K562 (cell line): ENCODE data around the gene KCNN4. TPM values are rescaled to one million over a fixed set of nuclear protein-coding genes. Genes with fewer than 3 reads are reported as not detected.
A peak's percentile ranks its signal among the peaks of the same experiment; 100 is the strongest.

Experiments used
- ATAC-seq: fragments of 200-7000 bp; cut with Tn5 transposase; 3 replicates; pipeline ENCODE4 v1.9.1; 2020; ENCODE audit warnings: moderate library complexity
- BruUV-seq: library from RNA; stranded (reverse); fragments of 400-500 nt; replicated peaks from 2 replicates; lab custom pipeline; 2021; lab: Mats Ljungman, UMichigan
- CTCF ChIA-PET: fragments of 300-600 bp; formaldehyde crosslinking; extraction: SDS; loops from one replicate; lab custom pipeline; 2021; ENCODE audit warnings: low intra/inter-chr PET ratio; lab: Yijun Ruan, JAX
- POLR2A ChIA-PET: fragments of 300-600, 350-650 bp; sonication (Branson Sonifier 250); formaldehyde crosslinking; extraction: SDS; loops from one replicate; lab custom pipeline; 2021; ENCODE audit warnings: antibody characterized with exemption, inconsistent platforms; lab: Yijun Ruan, JAX
- DNase-seq, 4 experiments: peaks; one replicate each; pipeline versions ENCODE4 v3.0.0 to v3.0.0-alpha.2; 2011 to 2018; ENCODE audit warnings: low spot score in 3 of 4, mixed read lengths in 3 of 4; ENCODE audit errors: extremely low read depth in 1 of 4
- FAIRE-seq: peaks from 2 replicates; lab custom pipeline; 2011; peaks lifted over from hg19 to GRCh38; lab: Jason Lieb, UNC
- H2AFZ ChIP-seq: 2 replicates; pipeline ENCODE4 v1.6.0; 2011; ENCODE audit warnings: low read depth, low read length, control low read depth, inconsistent platforms
- H3K27ac ChIP-seq: fragments of 200-600 bp; 3 replicates; pipeline ENCODE4 v1.8.0; 2011; ENCODE audit warnings: low read depth, mild to moderate bottlenecking, control low read depth, inconsistent platforms, low read length, moderate library complexity, mixed read lengths; ENCODE audit errors: extremely low read depth
- H3K27me3 ChIP-seq, 2 experiments: fragments of 300-600 bp in 1 of 2; 2 replicates in 1 of 2; 3 replicates in 1 of 2; pipeline versions ENCODE4 v1.6.0 to v1.8.0; 2011; ENCODE audit warnings: inconsistent platforms in 2 of 2, low read length in 2 of 2, mild to moderate bottlenecking in 1 of 2, mixed read lengths in 1 of 2, moderate library complexity in 1 of 2; ENCODE audit not compliant: control insufficient read depth in 2 of 2, insufficient read depth in 2 of 2
- H3K36me3 ChIP-seq: fragments of 300-600 bp; 3 replicates; pipeline ENCODE4 v1.8.0; 2011; ENCODE audit warnings: mild to moderate bottlenecking, low read length, inconsistent platforms; ENCODE audit not compliant: control insufficient read depth, insufficient read depth
- H3K4me1 ChIP-seq, 2 experiments: fragments of 200-600 bp in 1 of 2; replicated peaks in 1 of 2; 2 replicates in 1 of 2; 3 replicates in 1 of 2; pipeline versions ENCODE4 v1.5.1 to v1.8.0; 2011; ENCODE audit warnings: inconsistent platforms in 2 of 2, low read length in 2 of 2, mild to moderate bottlenecking in 1 of 2, mixed read lengths in 1 of 2, moderate library complexity in 1 of 2; ENCODE audit not compliant: control insufficient read depth in 2 of 2, insufficient read depth in 2 of 2
- H3K4me2 ChIP-seq: 2 replicates; pipeline ENCODE4 v1.6.1; 2011; ENCODE audit warnings: low read length, control low read depth, inconsistent platforms, mixed read lengths; ENCODE audit not compliant: insufficient read depth
- H3K4me3 ChIP-seq: fragments of 200-600 bp; sonication (generic), shearing (Covaris generic); 2 replicates; pipeline ENCODE4 v1.5.1; 2016; ENCODE audit warnings: control low read depth, inconsistent platforms
- H3K79me2 ChIP-seq: fragments of 200-600 bp; 3 replicates; pipeline ENCODE4 v1.8.0; 2011; ENCODE audit warnings: low read length, inconsistent platforms; ENCODE audit not compliant: control insufficient read depth, insufficient read depth
- H3K9ac ChIP-seq, 2 experiments: 2 replicates each; pipeline versions ENCODE4 v1.6.0 to v1.6.1; 2011; ENCODE audit warnings: low read depth in 2 of 2, low read length in 2 of 2, control low read depth in 1 of 2, inconsistent platforms in 1 of 2, mild to moderate bottlenecking in 1 of 2, mixed read lengths in 1 of 2; ENCODE audit not compliant: insufficient read depth in 1 of 2
- H3K9me1 ChIP-seq: one replicate; pipeline ENCODE4 v1.6.0; 2011; ENCODE audit warnings: inconsistent platforms, mild to moderate bottlenecking, low read length, moderate library complexity; ENCODE audit not compliant: control insufficient read depth, insufficient read depth
- H3K9me3 ChIP-seq: replicated peaks from 2 replicates; pipeline ENCODE4 v1.5.1; 2011; ENCODE audit warnings: low read depth, low read length, inconsistent platforms; ENCODE audit not compliant: control insufficient read depth, insufficient read depth
- H4K20me1 ChIP-seq: replicated peaks from 2 replicates; pipeline ENCODE4 v1.6.1; 2011; ENCODE audit warnings: low read length, inconsistent platforms, mixed read lengths; ENCODE audit not compliant: control insufficient read depth, insufficient read depth
- BCOR ChIP-seq: fragments of 450-650 bp; IDR thresholded peaks from 2 replicates; pipeline ENCODE4 v1.6.1; 2016
- DMBX1 ChIP-seq: fragments of 250-450 bp; sonication (Bioruptor Pico); IDR thresholded peaks from 2 replicates; pipeline ENCODE4 v1.8.0; 2022; ENCODE audit warnings: inconsistent platforms, mild to moderate bottlenecking, moderate library complexity, borderline replicate concordance
- HDAC8 ChIP-seq: fragments of 450-650 bp; IDR thresholded peaks from 2 replicates; pipeline ENCODE4 v1.6.1; 2016; ENCODE audit warnings: mild to moderate bottlenecking, missing genetic modification characterization, moderate library complexity, missing compliant biosample characterization
- HNRNPL ChIP-seq: fragments of 200-400 bp; formaldehyde crosslinking; IDR thresholded peaks from 2 replicates; pipeline ENCODE4 v1.6.1; 2017; ENCODE audit warnings: low read depth, mild to moderate bottlenecking, low read length
- JUNB ChIP-seq: fragments of 450-650 bp; formaldehyde crosslinking; conservative IDR thresholded peaks from 2 replicates; pipeline ENCODE4 v1.4.0; 2020; ENCODE audit warnings: mild to moderate bottlenecking
- LEF1 ChIP-seq: fragments of 450-650 bp; IDR thresholded peaks from 2 replicates; pipeline ENCODE4 v1.6.1; 2016; ENCODE audit warnings: mild to moderate bottlenecking
- NR2F6 ChIP-seq: fragments of 450-650 bp; formaldehyde crosslinking; IDR thresholded peaks from 2 replicates; pipeline ENCODE4 v1.4.0; 2020; ENCODE audit warnings: mild to moderate bottlenecking
- PHF20 ChIP-seq: fragments of 450-650 bp; IDR thresholded peaks from 2 replicates; pipeline ENCODE4 v1.6.1; 2018; ENCODE audit not compliant: partially characterized antibody
- SMARCA5 ChIP-seq: fragments of 450-650 bp; IDR thresholded peaks from 2 replicates; pipeline ENCODE4 v1.6.1; 2016
- SREBF2 ChIP-seq: sonication (generic); formaldehyde crosslinking; IDR thresholded peaks from 2 replicates; pipeline ENCODE4 v1.4.0; 2020; ENCODE audit warnings: mild to moderate bottlenecking, missing genetic modification reagents
- TFAM ChIP-seq: fragments of 250-450 bp; sonication (Bioruptor Pico); conservative IDR thresholded peaks from 2 replicates; pipeline ENCODE4 v1.5.0; 2021; ENCODE audit warnings: mild to moderate bottlenecking, moderate library complexity
- USF1 ChIP-seq: sonication (generic); formaldehyde crosslinking; IDR thresholded peaks from 2 replicates; pipeline ENCODE4 v1.9.0; 2022; ENCODE audit warnings: mild to moderate bottlenecking, missing genetic modification reagents
- ZBED1 ChIP-seq: IDR thresholded peaks from 2 replicates; pipeline ENCODE4 v1.6.1; 2014
- ZNF253 ChIP-seq: fragments of 250-450 bp; sonication (Bioruptor Pico); conservative IDR thresholded peaks from 2 replicates; pipeline ENCODE4 v1.6.1; 2021; ENCODE audit warnings: mild to moderate bottlenecking
- WGBS: fragments of 100-300 bp; shearing (Covaris generic); methylation state at CpG from one replicate; pipeline ENCODE4 v1.1.6; 2016; ENCODE audit warnings: low coverage, mixed read lengths; ENCODE audit not compliant: insufficient coverage; ENCODE audit errors: missing lambda C conversion rate; 5-methylcytosine and 5-hydroxymethylcytosine counted together
- in situ Hi-C: fragments of 300-500 bp; cut with MboI; formaldehyde crosslinking; loops from 4 replicates; pipeline ENCODE4 v1.15.0; 2018; ENCODE audit warnings: inconsistent platforms, mixed read lengths
- intact Hi-C: fragments of 100-400 bp; cut with micrococcal nuclease; formaldehyde crosslinking; loops from 2 replicates; pipeline ENCODE4 v1.14.2; 2022
- polyA plus RNA-seq, 8 experiments: library from polyadenylated mRNA; depleted of rRNA in 4 of 8; stranded (reverse) in 5 of 8; unstranded in 3 of 8; fragments of >200 nt; fragmentation: Nextera tagmentation in 2 of 8; fragmentation: Illumina TruSeq in 1 of 8; extraction: Ambion mirVana in 2 of 8; extraction: Trizol in 1 of 8; gene quantifications; 2 replicates each; pipeline versions ENCODE4 v1.2.1 to v1.2.3, GENCODE V29; 2011 to 2014; ENCODE audit warnings: inconsistent platforms in 1 of 8, missing spikeins in 1 of 8
- total RNA-seq, 7 experiments: library from RNA; depleted of rRNA in 6 of 7; stranded (reverse); fragments of >200 nt in 6 of 7; fragmentation: Illumina TruSeq in 2 of 7; extraction: Trizol in 2 of 7; gene quantifications; 2 replicates each; pipeline versions ENCODE4 v1.2.1 to v1.2.3, GENCODE V29; 2011 to 2021; ENCODE audit warnings: low replicate concordance in 1 of 7

Gene KCNN4
- total and polyA plus RNA-seq, 9 of the 15 experiments (the other 6 are each of a cell fraction or from before 2014, with no cell fraction given) = 0.53 to 37.7 (median 25.9) TPM

- no peak for TF ChIP-seq SREBF2 (CRISPR knock-in tag)
- TF ChIP-seq BCOR = peak; percentile 71; the same call in 1 of the 2 replicates
- TF ChIP-seq SMARCA5 = 0 out of 2 replicates have a peak, but pooled peaks have one; percentile 49
- TF ChIP-seq PHF20 = peak; percentile 12
- TF ChIP-seq ZBED1 = no peak
These were observed 2.9 kb upstream of the KCNN4 start (continued) for GRCh38 chr19:43783636-43784035.

- CTCF ChIA-PET = no interaction called here
- H3K27me3 ChIP-seq = no peaks in the 10 kb centered on the region
- WGBS = 48% methylated on average over 23 of the region's 24 CpGs
- POLR2A ChIA-PET = no interaction called here
- no TSS peak for BruUV-seq
- peak overlapping the region; percentile 71 for H3K27ac ChIP-seq
- peak overlapping the region; percentile 48 to 81 for H3K9ac ChIP-seq
- FAIRE-seq (peak; percentile 19), DNase-seq (peak in 3 of 4 experiments; percentile 56 to 59 (median 56)), ATAC-seq (peak; percentile 2; the same call in 1 of the 3 replicates)
- no peak overlapping the region for H3K4me3 ChIP-seq
- peaks cover 62 to 74% of the 10 kb centered on the region in 2 experiments for H3K4me1 ChIP-seq
- intact Hi-C loops = no loop called here
- no peaks in the 10 kb centered on the region for H3K9me1 ChIP-seq
- in situ Hi-C loops = loop anchor here (5.0 kb wide), 1 partner anchor 35 kb away; no protein-coding TSS in a partner anchor
- H4K20me1 ChIP-seq = no peaks in the 10 kb centered on the region
- H3K9me3 ChIP-seq = no peaks in the 10 kb centered on the region
- H3K36me3 ChIP-seq = no peaks in the 10 kb centered on the region
- H3K79me2 ChIP-seq = peaks cover 43% of the 10 kb centered on the region
- H3K4me2 ChIP-seq = peak overlapping the region; percentile 72
- peak overlapping the region; percentile 85 for H2AFZ ChIP-seq
- TF ChIP-seq HDAC8 (tag) = no peak
- no peak for TF ChIP-seq USF1 (CRISPR knock-in tag)
- TF ChIP-seq HNRNPL = peak; percentile 75; the same call in 1 of the 2 replicates
- peak; percentile 40; the same call in 1 of the 2 replicates for TF ChIP-seq DMBX1 (CRISPR knock-in tag)
- TF ChIP-seq NR2F6 (CRISPR knock-in tag) = no peak
- TF ChIP-seq JUNB (CRISPR knock-in tag) = no peak
- TF ChIP-seq ZNF253 (CRISPR knock-in tag) = no peak
- TF ChIP-seq TFAM = no peak
- TF ChIP-seq LEF1 = no peak
These were observed 2.0 kb upstream of the KCNN4 start for GRCh38 chr19:43782689-43783231.
